Measurements from ENCODE around the gene AOC2.

- no peak for TF ChIP-seq GATA2 (IDR thresholded peaks at IDR 0.05; ENCODE audit: low read depth, low read length)
- no peak for TF ChIP-seq GATA3 (IDR thresholded peaks at IDR 0.05; ENCODE audit: low read depth, low read length)
These were observed 42.1 kb downstream of the AOC2 start for GRCh38 chr17:42886283-42887176.

Measured in SH-SY5Y (cell line).